Hepatocyte (in vitro differentiated cells): ENCODE data around the gene PCNP. TPM values are rescaled to one million over a fixed set of nuclear protein-coding genes. Genes with fewer than 3 reads are reported as not detected.
A peak's percentile ranks its signal among the peaks of the same experiment; 100 is the strongest.
"Not testable (repeated sequence)": the region's sequence is repeated elsewhere in the genome, so short reads cannot be mapped to it uniquely, and the experiment has no call there.

Source experiments
- DNase-seq: peaks from one replicate; pipeline ENCODE4 v3.0.0-alpha.2; 2016; ENCODE audit warnings: low spot score
- H2AFZ ChIP-seq: fragments of 200-600 bp; sonication (generic); 2 replicates; pipeline ENCODE4 v1.6.0; 2016; ENCODE audit warnings: antibody characterized with exemption, mild to moderate bottlenecking
- H3K27ac ChIP-seq: fragments of 200-600 bp; sonication (generic); 2 replicates; pipeline ENCODE4 v1.5.1; 2016; ENCODE audit warnings: mild to moderate bottlenecking
- H3K27me3 ChIP-seq: fragments of 200-600 bp; sonication (generic); 2 replicates; pipeline ENCODE4 v1.6.1; 2016
- H3K36me3 ChIP-seq: fragments of 200-600 bp; sonication (generic); replicated peaks from 2 replicates; pipeline ENCODE4 v1.5.1; 2016; ENCODE audit warnings: low read depth; ENCODE audit not compliant: insufficient read depth
- H3K4me1 ChIP-seq: fragments of 200-600 bp; sonication (generic); 2 replicates; pipeline ENCODE4 v1.5.1; 2016; ENCODE audit warnings: mild to moderate bottlenecking, moderate library complexity; ENCODE audit not compliant: insufficient read depth
- H3K4me2 ChIP-seq: fragments of 200-600 bp; sonication (generic); 2 replicates; pipeline ENCODE4 v1.6.0; 2016
- H3K4me3 ChIP-seq: fragments of 200-600 bp; sonication (generic); 2 replicates; pipeline ENCODE4 v1.5.1; 2016; ENCODE audit warnings: mild to moderate bottlenecking
- H3K79me2 ChIP-seq: fragments of 200-600 bp; sonication (generic); 2 replicates; pipeline ENCODE4 v1.6.0; 2017; ENCODE audit warnings: mild to moderate bottlenecking
- H3K9me2 ChIP-seq: fragments of 200-600 bp; sonication (generic); replicated peaks from 2 replicates; pipeline ENCODE4 v1.6.0; 2017; ENCODE audit warnings: mild to moderate bottlenecking; ENCODE audit not compliant: insufficient read depth
- H3K9me3 ChIP-seq: fragments of 200-600 bp; sonication (generic); 2 replicates; pipeline ENCODE4 v1.5.1; 2016; ENCODE audit warnings: low read depth, mild to moderate bottlenecking
- H4K20me1 ChIP-seq: fragments of 200-600 bp; sonication (generic); 2 replicates; pipeline ENCODE4 v1.6.0; 2016; ENCODE audit warnings: mild to moderate bottlenecking; ENCODE audit not compliant: insufficient read depth, poor library complexity, severe bottlenecking
- EZH2 ChIP-seq: fragments of 200-600 bp; sonication (generic); IDR thresholded peaks from 2 replicates; pipeline ENCODE4 v1.6.1; 2016; ENCODE audit warnings: antibody characterized with exemption, mild to moderate bottlenecking, borderline replicate concordance
- EZH2phosphoT487 ChIP-seq: fragments of 200-600 bp; sonication (generic); IDR thresholded peaks from one replicate; pipeline ENCODE4 v1.6.1; 2018; ENCODE audit warnings: antibody characterized with exemption, mild to moderate bottlenecking, low read depth, moderate library complexity; ENCODE audit not compliant: unreplicated experiment, severe bottlenecking
- WGBS: methylation state at CpG from one replicate; pipeline ENCODE4 v1.1.6; 2016; ENCODE audit warnings: low lambda C conversion rate; ENCODE audit errors: missing lambda C conversion rate; 5-methylcytosine and 5-hydroxymethylcytosine counted together
- polyA plus RNA-seq: library from polyadenylated mRNA; unstranded; fragments of >200 nt; fragmentation: Nextera tagmentation; extraction: Ambion mirVana; gene quantifications from 2 replicates; pipeline ENCODE4 v1.2.1, GENCODE V29; 2016
- total RNA-seq: library from RNA; depleted of rRNA; stranded (reverse); fragments of >200 nt; gene quantifications from 2 replicates; pipeline ENCODE4 v1.2.3, GENCODE V29; 2014
- TF ChIP-seq, protein P1 (sequence below): fragments of 200-600 bp; sonication (generic); IDR thresholded peaks from 2 replicates; pipeline ENCODE4 v1.5.1; 2016; ENCODE audit warnings: antibody characterized with exemption, mild to moderate bottlenecking; ENCODE audit not compliant: poor library complexity

PCNP gene
- total and polyA plus RNA-seq, 2 experiments from 2014 or later, result 86.4 to 133 TPM

GRCh38 chr3:101536266-101536665 lies 37.7 kb upstream of the PCNP start:
- H3K27me3 ChIP-seq, result no peaks in the 10 kb centered on the region

GRCh38 chr3:101536955-101537354 lies 37.0 kb upstream of the PCNP start:
- H4K20me1 ChIP-seq, H2AFZ ChIP-seq, H3K36me3 ChIP-seq, H3K27me3 ChIP-seq, H3K9me3 ChIP-seq, H3K27ac ChIP-seq, H3K4me2 ChIP-seq, H3K9me2 ChIP-seq, DNase-seq, H3K79me2 ChIP-seq, H3K4me3 ChIP-seq: not testable (repeated sequence)
- H3K4me1 ChIP-seq, result peaks cover 26% of the 10 kb centered on the region
- WGBS, result 88% methylated on average over 1 of the region's 1 CpG

More at GRCh38 chr3:101536266-101536665, 37.7 kb upstream of the PCNP start:
- Histone ChIP-seq H2AFZ (no peak overlapping the region), H3K9me3 (no peaks in the 10 kb centered on the region), H3K79me2 (no peaks in the 10 kb centered on the region), H3K4me1 (peaks cover 26% of the 10 kb centered on the region), H3K4me2 (no peak overlapping the region), H4K20me1 (no peaks in the 10 kb centered on the region), H3K4me3 (no peak overlapping the region), H3K36me3 (no peaks in the 10 kb centered on the region), H3K9me2 (no peaks in the 10 kb centered on the region), H3K27ac (no peak overlapping the region)
- no peak for DNase-seq
- no peak for TF ChIP-seq EZH2phosphoT487
- no peak for TF ChIP-seq EZH2
- TF ChIP-seq, protein P1, sequence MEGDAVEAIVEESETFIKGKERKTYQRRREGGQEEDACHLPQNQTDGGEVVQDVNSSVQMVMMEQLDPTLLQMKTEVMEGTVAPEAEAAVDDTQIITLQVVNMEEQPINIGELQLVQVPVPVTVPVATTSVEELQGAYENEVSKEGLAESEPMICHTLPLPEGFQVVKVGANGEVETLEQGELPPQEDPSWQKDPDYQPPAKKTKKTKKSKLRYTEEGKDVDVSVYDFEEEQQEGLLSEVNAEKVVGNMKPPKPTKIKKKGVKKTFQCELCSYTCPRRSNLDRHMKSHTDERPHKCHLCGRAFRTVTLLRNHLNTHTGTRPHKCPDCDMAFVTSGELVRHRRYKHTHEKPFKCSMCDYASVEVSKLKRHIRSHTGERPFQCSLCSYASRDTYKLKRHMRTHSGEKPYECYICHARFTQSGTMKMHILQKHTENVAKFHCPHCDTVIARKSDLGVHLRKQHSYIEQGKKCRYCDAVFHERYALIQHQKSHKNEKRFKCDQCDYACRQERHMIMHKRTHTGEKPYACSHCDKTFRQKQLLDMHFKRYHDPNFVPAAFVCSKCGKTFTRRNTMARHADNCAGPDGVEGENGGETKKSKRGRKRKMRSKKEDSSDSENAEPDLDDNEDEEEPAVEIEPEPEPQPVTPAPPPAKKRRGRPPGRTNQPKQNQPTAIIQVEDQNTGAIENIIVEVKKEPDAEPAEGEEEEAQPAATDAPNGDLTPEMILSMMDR, result no peak
- 86% methylated on average over 1 of the region's 1 CpG for WGBS

- Histone ChIP-seq H3K9me2 (no peaks in the 10 kb centered on the region), H3K9me3 (no peaks in the 10 kb centered on the region), H3K27me3 (no peaks in the 10 kb centered on the region), H3K79me2 (no peaks in the 10 kb centered on the region), H2AFZ (no peak overlapping the region), H3K27ac (no peak overlapping the region), H3K4me1 (no peaks in the 10 kb centered on the region), H3K4me2 (no peak overlapping the region), H3K36me3 (no peaks in the 10 kb centered on the region), H4K20me1 (no peaks in the 10 kb centered on the region), H3K4me3 (no peak overlapping the region)
- TF ChIP-seq EZH2phosphoT487 (no peak), EZH2 (no peak)
- TF ChIP-seq, protein P1, result no peak
- DNase-seq, result no peak
Measured at GRCh38 chr3:101542957-101543356, 31.0 kb upstream of the PCNP start.

DNA sequence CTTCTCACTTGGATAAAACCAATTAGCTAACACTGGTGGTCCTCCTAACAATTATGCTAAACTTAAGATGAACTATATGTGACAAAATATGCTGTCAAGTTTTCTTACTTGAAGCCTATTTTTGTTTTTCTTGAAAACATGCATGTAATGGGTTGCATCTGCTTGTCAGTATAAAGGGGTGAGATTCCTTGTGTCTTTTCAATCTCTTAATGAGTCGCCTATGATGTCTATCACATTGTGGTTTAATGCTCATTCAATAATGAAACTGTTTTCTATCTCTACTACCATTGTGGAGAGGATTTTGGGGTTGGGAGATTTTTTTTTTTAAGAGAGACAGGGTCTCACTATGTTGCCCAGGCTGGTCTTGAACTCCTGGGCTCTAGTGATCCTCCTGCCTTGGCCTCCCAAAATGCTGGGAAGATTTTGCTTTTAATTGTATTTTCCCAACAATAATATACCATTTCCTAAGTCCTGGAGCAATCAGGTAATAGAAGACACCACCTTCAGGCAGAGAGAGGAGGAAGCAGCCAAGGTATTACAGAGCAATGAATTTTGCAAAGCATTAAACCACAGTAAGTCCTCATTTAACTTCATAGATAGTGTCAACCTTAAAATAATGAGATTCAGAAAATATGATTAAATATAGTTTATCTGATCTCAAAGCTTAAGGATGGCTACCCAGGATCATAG lies 29.7 kb upstream of the PCNP start:
- H4K20me1 ChIP-seq, result no peaks in the 10 kb centered on the region
- H3K9me3 ChIP-seq, result no peaks in the 10 kb centered on the region
- H3K27ac ChIP-seq, result no peak overlapping the region
- no peaks in the 10 kb centered on the region for H3K79me2 ChIP-seq
- H2AFZ ChIP-seq, result no peak overlapping the region
- no peaks in the 10 kb centered on the region for H3K27me3 ChIP-seq
- TF ChIP-seq EZH2phosphoT487, result no peak
- no peak for TF ChIP-seq EZH2
- TF ChIP-seq, protein P1, result peak; percentile 26
- no peak overlapping the region for H3K4me2 ChIP-seq
- 78% methylated on average over 1 of the region's 1 CpG for WGBS
- H3K9me2 ChIP-seq, result no peaks in the 10 kb centered on the region
- DNase-seq, result no peak
- no peak overlapping the region for H3K4me3 ChIP-seq
- no peaks in the 10 kb centered on the region for H3K36me3 ChIP-seq
- peaks cover 2% of the 10 kb centered on the region for H3K4me1 ChIP-seq
